Testis (tissue), 2 donors: ENCODE results near the gene ASTL.

ENCODE experiments used
- POLR2A ChIP-seq: fragments of 450-650 bp; IDR thresholded peaks from one replicate; pipeline ENCODE4 v1.6.1; 2017; ENCODE audit warnings: antibody characterized with exemption, mild to moderate bottlenecking, moderate library complexity
- TF ChIP-seq, protein P1 (sequence below), 3 experiments: fragments of 450-650 bp in 2 of 3; fragments of 200-600 bp in 1 of 3; sonication (generic) in 1 of 3; IDR thresholded peaks; one replicate each; pipeline ENCODE4 v1.5.1; 2016 to 2019; ENCODE audit warnings: antibody characterized with exemption in 3 of 3, mild to moderate bottlenecking in 2 of 3, moderate library complexity in 1 of 3

DNA sequence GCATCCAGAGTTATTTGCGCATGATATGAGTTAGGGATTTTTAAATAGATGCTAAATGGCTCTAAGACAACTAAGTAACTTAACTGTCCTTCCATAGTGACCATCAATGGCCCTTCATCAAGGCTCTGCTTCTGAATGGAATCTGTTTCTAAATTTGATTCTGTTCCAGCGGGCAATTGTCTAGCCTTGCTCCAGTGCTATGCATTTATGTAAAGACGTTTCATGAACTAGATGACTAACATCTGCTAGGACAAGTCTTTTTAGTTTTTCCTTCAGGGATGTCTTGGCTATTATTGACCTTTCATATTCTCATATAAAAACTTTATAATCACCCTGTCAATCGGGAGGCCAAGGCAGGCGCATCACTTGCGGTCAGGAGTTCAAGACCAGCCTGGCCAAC, 9.8 kb downstream of the ASTL start:
- TF ChIP-seq, protein P1, sequence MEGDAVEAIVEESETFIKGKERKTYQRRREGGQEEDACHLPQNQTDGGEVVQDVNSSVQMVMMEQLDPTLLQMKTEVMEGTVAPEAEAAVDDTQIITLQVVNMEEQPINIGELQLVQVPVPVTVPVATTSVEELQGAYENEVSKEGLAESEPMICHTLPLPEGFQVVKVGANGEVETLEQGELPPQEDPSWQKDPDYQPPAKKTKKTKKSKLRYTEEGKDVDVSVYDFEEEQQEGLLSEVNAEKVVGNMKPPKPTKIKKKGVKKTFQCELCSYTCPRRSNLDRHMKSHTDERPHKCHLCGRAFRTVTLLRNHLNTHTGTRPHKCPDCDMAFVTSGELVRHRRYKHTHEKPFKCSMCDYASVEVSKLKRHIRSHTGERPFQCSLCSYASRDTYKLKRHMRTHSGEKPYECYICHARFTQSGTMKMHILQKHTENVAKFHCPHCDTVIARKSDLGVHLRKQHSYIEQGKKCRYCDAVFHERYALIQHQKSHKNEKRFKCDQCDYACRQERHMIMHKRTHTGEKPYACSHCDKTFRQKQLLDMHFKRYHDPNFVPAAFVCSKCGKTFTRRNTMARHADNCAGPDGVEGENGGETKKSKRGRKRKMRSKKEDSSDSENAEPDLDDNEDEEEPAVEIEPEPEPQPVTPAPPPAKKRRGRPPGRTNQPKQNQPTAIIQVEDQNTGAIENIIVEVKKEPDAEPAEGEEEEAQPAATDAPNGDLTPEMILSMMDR (IDR thresholded peaks at IDR 0.05): no peak
- TF ChIP-seq POLR2A: no peak
